K562 (cell line): ENCODE measurements around the gene CAPRIN1. TPM values are rescaled to one million over a fixed set of nuclear protein-coding genes. Genes with fewer than 3 reads are reported as not detected.

Experiments
- ATAC-seq: fragments of 200-7000 bp; cut with Tn5 transposase; 3 replicates; pipeline ENCODE4 v1.9.1; 2020; ENCODE audit warnings: moderate library complexity
- BruUV-seq: library from RNA; stranded (reverse); fragments of 400-500 nt; replicated peaks from 2 replicates; lab custom pipeline; 2021; lab: Mats Ljungman, UMichigan
- CTCF ChIA-PET: fragments of 300-600 bp; formaldehyde crosslinking; extraction: SDS; loops from one replicate; lab custom pipeline; 2021; ENCODE audit warnings: low intra/inter-chr PET ratio; lab: Yijun Ruan, JAX
- POLR2A ChIA-PET: fragments of 300-600, 350-650 bp; sonication (Branson Sonifier 250); formaldehyde crosslinking; extraction: SDS; loops from one replicate; lab custom pipeline; 2021; ENCODE audit warnings: antibody characterized with exemption, inconsistent platforms; lab: Yijun Ruan, JAX
- DNase-seq, 4 experiments: peaks; one replicate each; pipeline versions ENCODE4 v3.0.0 to v3.0.0-alpha.2; 2011 to 2018; ENCODE audit warnings: low spot score in 3 of 4, mixed read lengths in 3 of 4; ENCODE audit errors: extremely low read depth in 1 of 4
- FAIRE-seq: peaks from 2 replicates; lab custom pipeline; 2011; peaks lifted over from hg19 to GRCh38; lab: Jason Lieb, UNC
- H2AFZ ChIP-seq: 2 replicates; pipeline ENCODE4 v1.6.0; 2011; ENCODE audit warnings: low read depth, low read length, control low read depth, inconsistent platforms
- H3K27ac ChIP-seq: fragments of 200-600 bp; 3 replicates; pipeline ENCODE4 v1.8.0; 2011; ENCODE audit warnings: low read depth, mild to moderate bottlenecking, control low read depth, inconsistent platforms, low read length, moderate library complexity, mixed read lengths; ENCODE audit errors: extremely low read depth
- H3K27me3 ChIP-seq, 2 experiments: fragments of 300-600 bp in 1 of 2; 2 replicates in 1 of 2; 3 replicates in 1 of 2; pipeline versions ENCODE4 v1.6.0 to v1.8.0; 2011; ENCODE audit warnings: inconsistent platforms in 2 of 2, low read length in 2 of 2, mild to moderate bottlenecking in 1 of 2, mixed read lengths in 1 of 2, moderate library complexity in 1 of 2; ENCODE audit not compliant: control insufficient read depth in 2 of 2, insufficient read depth in 2 of 2
- H3K36me3 ChIP-seq: fragments of 300-600 bp; 3 replicates; pipeline ENCODE4 v1.8.0; 2011; ENCODE audit warnings: mild to moderate bottlenecking, low read length, inconsistent platforms; ENCODE audit not compliant: control insufficient read depth, insufficient read depth
- H3K4me1 ChIP-seq, 2 experiments: fragments of 200-600 bp in 1 of 2; replicated peaks in 1 of 2; 2 replicates in 1 of 2; 3 replicates in 1 of 2; pipeline versions ENCODE4 v1.5.1 to v1.8.0; 2011; ENCODE audit warnings: inconsistent platforms in 2 of 2, low read length in 2 of 2, mild to moderate bottlenecking in 1 of 2, mixed read lengths in 1 of 2, moderate library complexity in 1 of 2; ENCODE audit not compliant: control insufficient read depth in 2 of 2, insufficient read depth in 2 of 2
- H3K4me2 ChIP-seq: 2 replicates; pipeline ENCODE4 v1.6.1; 2011; ENCODE audit warnings: low read length, control low read depth, inconsistent platforms, mixed read lengths; ENCODE audit not compliant: insufficient read depth
- H3K4me3 ChIP-seq: fragments of 200-600 bp; sonication (generic), shearing (Covaris generic); 2 replicates; pipeline ENCODE4 v1.5.1; 2016; ENCODE audit warnings: control low read depth, inconsistent platforms
- H3K79me2 ChIP-seq: fragments of 200-600 bp; 3 replicates; pipeline ENCODE4 v1.8.0; 2011; ENCODE audit warnings: low read length, inconsistent platforms; ENCODE audit not compliant: control insufficient read depth, insufficient read depth
- H3K9ac ChIP-seq, 2 experiments: 2 replicates each; pipeline versions ENCODE4 v1.6.0 to v1.6.1; 2011; ENCODE audit warnings: low read depth in 2 of 2, low read length in 2 of 2, control low read depth in 1 of 2, inconsistent platforms in 1 of 2, mild to moderate bottlenecking in 1 of 2, mixed read lengths in 1 of 2; ENCODE audit not compliant: insufficient read depth in 1 of 2
- H3K9me1 ChIP-seq: one replicate; pipeline ENCODE4 v1.6.0; 2011; ENCODE audit warnings: inconsistent platforms, mild to moderate bottlenecking, low read length, moderate library complexity; ENCODE audit not compliant: control insufficient read depth, insufficient read depth
- H3K9me3 ChIP-seq: replicated peaks from 2 replicates; pipeline ENCODE4 v1.5.1; 2011; ENCODE audit warnings: low read depth, low read length, inconsistent platforms; ENCODE audit not compliant: control insufficient read depth, insufficient read depth
- H4K20me1 ChIP-seq: replicated peaks from 2 replicates; pipeline ENCODE4 v1.6.1; 2011; ENCODE audit warnings: low read length, inconsistent platforms, mixed read lengths; ENCODE audit not compliant: control insufficient read depth, insufficient read depth
- ARID1B ChIP-seq: fragments of 450-650 bp; IDR thresholded peaks from 2 replicates; pipeline ENCODE4 v1.6.1; 2016; ENCODE audit warnings: antibody characterized with exemption, mild to moderate bottlenecking, inconsistent platforms
- CCNT2 ChIP-seq: IDR thresholded peaks from 2 replicates; pipeline ENCODE4 v1.6.1; 2011; ENCODE audit warnings: borderline replicate concordance, low read depth, mild to moderate bottlenecking, moderate library complexity, mixed read lengths, low read length; ENCODE audit not compliant: insufficient read length; ENCODE audit errors: extremely low read depth
- CREB1 ChIP-seq, 2 experiments: sonication (generic) in 1 of 2; formaldehyde crosslinking in 1 of 2; IDR thresholded peaks; 2 replicates each; pipeline versions ENCODE4 v1.6.1 to v1.8.0; 2012 to 2022; ENCODE audit warnings: inconsistent platforms in 1 of 2, mild to moderate bottlenecking in 1 of 2, missing genetic modification reagents in 1 of 2, moderate library complexity in 1 of 2
- E2F3 ChIP-seq: fragments of 250-450 bp; sonication (Bioruptor Pico); IDR thresholded peaks from 2 replicates; pipeline ENCODE4 v1.4.0; 2020; ENCODE audit warnings: mild to moderate bottlenecking
- HDAC8 ChIP-seq: fragments of 450-650 bp; IDR thresholded peaks from 2 replicates; pipeline ENCODE4 v1.6.1; 2016; ENCODE audit warnings: mild to moderate bottlenecking, missing genetic modification characterization, moderate library complexity, missing compliant biosample characterization
- KDM1A ChIP-seq, 2 experiments: fragments of 450-650 bp; IDR thresholded peaks; 2 replicates each; pipeline ENCODE4 v1.6.1; 2016; ENCODE audit warnings: mild to moderate bottlenecking in 2 of 2
- KDM4B ChIP-seq, 2 experiments: fragments of 450-650 bp in 1 of 2; sonication (generic) in 1 of 2; IDR thresholded peaks; 2 replicates each; pipeline ENCODE4 v1.6.1; 2016 to 2017; ENCODE audit warnings: borderline replicate concordance in 2 of 2, antibody characterized with exemption in 1 of 2, low read depth in 1 of 2, mild to moderate bottlenecking in 1 of 2
- KLF16 ChIP-seq: IDR thresholded peaks from 2 replicates; pipeline ENCODE4 v1.6.1; 2016; ENCODE audit warnings: antibody characterized with exemption
- MLX ChIP-seq, 2 experiments: fragments of 450-650 bp in 1 of 2; sonication (generic) in 1 of 2; formaldehyde crosslinking; conservative IDR thresholded peaks; 2 replicates each; pipeline versions ENCODE4 v1.4.0 to v1.8.1; 2020 to 2022; ENCODE audit warnings: mild to moderate bottlenecking in 1 of 2, missing genetic modification reagents in 1 of 2
- MYNN ChIP-seq, 2 experiments: sonication (generic); formaldehyde crosslinking in 1 of 2; IDR thresholded peaks; 2 replicates each; pipeline versions ENCODE4 v1.5.0 to v1.6.1; 2016 to 2020; ENCODE audit warnings: antibody characterized with exemption in 1 of 2, missing genetic modification reagents in 1 of 2
- NCOR1 ChIP-seq: fragments of 450-650 bp; IDR thresholded peaks from 2 replicates; pipeline ENCODE4 v1.6.1; 2016; ENCODE audit warnings: mild to moderate bottlenecking, moderate library complexity
- POLR3G ChIP-seq: IDR thresholded peaks from 2 replicates; pipeline ENCODE4 v1.6.1; 2011; ENCODE audit not compliant: insufficient read length, insufficient replicate concordance; ENCODE audit errors: extremely low read depth
- RCOR1 ChIP-seq, 2 experiments: IDR thresholded peaks; 2 replicates each; pipeline ENCODE4 v1.6.1; 2012; ENCODE audit warnings: low read depth in 2 of 2, low read length in 2 of 2, borderline replicate concordance in 1 of 2, improper control_type of control experiment in 1 of 2
- SREBF2 ChIP-seq: sonication (generic); formaldehyde crosslinking; IDR thresholded peaks from 2 replicates; pipeline ENCODE4 v1.4.0; 2020; ENCODE audit warnings: mild to moderate bottlenecking, missing genetic modification reagents
- TAL1 ChIP-seq: fragments of 450-650 bp; IDR thresholded peaks from 2 replicates; pipeline ENCODE4 v1.6.1; 2016; ENCODE audit warnings: mild to moderate bottlenecking
- ZNF121 ChIP-seq: sonication (generic); formaldehyde crosslinking; conservative IDR thresholded peaks from 2 replicates; pipeline ENCODE4 v1.8.0; 2022; ENCODE audit warnings: missing genetic modification reagents
- ZNF217 ChIP-seq: sonication (generic); formaldehyde crosslinking; IDR thresholded peaks from 2 replicates; pipeline ENCODE4 v1.8.0; 2022; ENCODE audit warnings: mild to moderate bottlenecking, missing genetic modification reagents
- ZNF24 ChIP-seq: fragments of 450-650 bp; IDR thresholded peaks from 2 replicates; pipeline ENCODE4 v1.6.1; 2016
- ZSCAN32 ChIP-seq: fragments of 450-650 bp; formaldehyde crosslinking; IDR thresholded peaks from 2 replicates; pipeline ENCODE4 v1.4.0; 2020; ENCODE audit warnings: mild to moderate bottlenecking, moderate library complexity
- WGBS: fragments of 100-300 bp; shearing (Covaris generic); methylation state at CpG from one replicate; pipeline ENCODE4 v1.1.6; 2016; ENCODE audit warnings: low coverage, mixed read lengths; ENCODE audit not compliant: insufficient coverage; ENCODE audit errors: missing lambda C conversion rate; 5-methylcytosine and 5-hydroxymethylcytosine counted together
- in situ Hi-C: fragments of 300-500 bp; cut with MboI; formaldehyde crosslinking; loops from 4 replicates; pipeline ENCODE4 v1.15.0; 2018; ENCODE audit warnings: inconsistent platforms, mixed read lengths
- intact Hi-C: fragments of 100-400 bp; cut with micrococcal nuclease; formaldehyde crosslinking; loops from 2 replicates; pipeline ENCODE4 v1.14.2; 2022
- polyA plus RNA-seq, 8 experiments: library from polyadenylated mRNA; depleted of rRNA in 4 of 8; stranded (reverse) in 5 of 8; unstranded in 3 of 8; fragments of >200 nt; fragmentation: Nextera tagmentation in 2 of 8; fragmentation: Illumina TruSeq in 1 of 8; extraction: Ambion mirVana in 2 of 8; extraction: Trizol in 1 of 8; gene quantifications; 2 replicates each; pipeline versions ENCODE4 v1.2.1 to v1.2.3, GENCODE V29; 2011 to 2014; ENCODE audit warnings: inconsistent platforms in 1 of 8, missing spikeins in 1 of 8
- total RNA-seq, 7 experiments: library from RNA; depleted of rRNA in 6 of 7; stranded (reverse); fragments of >200 nt in 6 of 7; fragmentation: Illumina TruSeq in 2 of 7; extraction: Trizol in 2 of 7; gene quantifications; 2 replicates each; pipeline versions ENCODE4 v1.2.1 to v1.2.3, GENCODE V29; 2011 to 2021; ENCODE audit warnings: low replicate concordance in 1 of 7
- TF ChIP-seq, protein P1 (sequence below): fragments of 250-450 bp; sonication (Bioruptor Pico); IDR thresholded peaks from 2 replicates; pipeline ENCODE4 v1.6.1; 2021; ENCODE audit warnings: mild to moderate bottlenecking
- TF ChIP-seq, protein P2 (sequence below): fragments of 450-650 bp; IDR thresholded peaks from 2 replicates; pipeline ENCODE4 v1.6.1; 2016; ENCODE audit warnings: antibody characterized with exemption

The CAPRIN1 gene
- total and polyA plus RNA-seq, 9 of the 15 experiments (the other 6 are each of a cell fraction or from before 2014, with no cell fraction given): 49.6 to 271 (median 244) TPM

DNA sequence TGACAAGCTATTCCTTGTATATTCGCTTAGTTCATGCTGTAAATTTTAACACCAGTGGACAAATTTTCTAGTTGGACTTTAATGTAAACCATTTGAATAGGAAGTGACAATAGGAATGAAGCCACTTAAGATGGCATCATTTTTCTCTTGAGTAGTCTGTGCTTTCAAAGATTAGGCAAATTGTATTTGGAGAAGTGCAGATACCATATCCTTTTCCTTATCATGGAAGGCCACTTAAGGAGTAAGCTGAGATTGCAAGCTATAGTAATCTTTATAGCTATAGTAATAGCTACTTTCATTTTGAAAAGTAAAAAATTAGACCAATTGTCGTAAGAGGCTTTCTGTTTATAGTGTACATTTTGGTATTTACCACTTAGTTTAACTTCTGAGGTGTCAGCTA is 12.8 kb downstream of the CAPRIN1 start:
- Histone ChIP-seq H3K9me3 (no peaks in the 10 kb centered on the region), H3K36me3 (peaks cover 82% of the 10 kb centered on the region), H3K27ac (no peak overlapping the region), H4K20me1 (peaks cover 40% of the 10 kb centered on the region), H3K4me3 (no peak overlapping the region), H3K4me2 (no peak overlapping the region), H3K79me2 (peaks cover 99% of the 10 kb centered on the region), H3K9ac (no peak overlapping the region), H2AFZ (no peak overlapping the region), H3K27me3 (no peaks in the 10 kb centered on the region), H3K9me1 (no peaks in the 10 kb centered on the region), H3K4me1 (peaks cover 4 to 5% of the 10 kb centered on the region in 2 experiments; a peak in 4 of 5 replicates)
- DNase-seq: no peak
- in situ Hi-C loops (no loop called here), intact Hi-C loops (no loop called here)
- peak; percentile 15 for FAIRE-seq
- BruUV-seq: no TSS peak
- POLR2A ChIA-PET: interaction anchor here (0.5 to 6.5 kb wide), 6 partner anchors 8 to 21 kb away, joined by 3 to 41 read pairs (median 9); partner anchors contain the start of gene CAPRIN1
- no peak for ATAC-seq
- 62% methylated on average over 2 of the region's 2 CpGs for WGBS
- CTCF ChIA-PET: no interaction called here
- TF ChIP-seq KDM1A (IDR thresholded peaks at IDR 0.05) (peak; percentile 68 to 70; a peak in 3 of 4 replicates), SREBF2 (CRISPR knock-in tag) (no peak), TAL1 (peak; percentile 56), ARID1B (peak; percentile 55), ZNF121 (CRISPR knock-in tag) (no peak), CCNT2 (peak; percentile 29), KLF16 (0 out of 2 replicates have a peak, but pooled peaks have one; percentile 8), MLX (CRISPR knock-in tag; conservative IDR thresholded peaks at IDR 0.05) (no peak), ZNF24 (no peak), E2F3 (no peak), HDAC8 (tag) (no peak), MYNN (IDR thresholded peaks at IDR 0.05) (no peak), MYNN (CRISPR knock-in tag; IDR thresholded peaks at IDR 0.05) (no peak), RCOR1 (IDR thresholded peaks at IDR 0.05; ENCODE audit: borderline replicate concordance in 1 of 2, low read depth in 2 of 2, low read length in 2 of 2) (peak in 1 of 2 experiments; percentile 94; a peak in 2 of 4 replicates), POLR3G (no peak), ZNF217 (CRISPR knock-in tag) (no peak), NCOR1 (peak; percentile 41; the same call in 1 of the 2 replicates), CREB1 (IDR thresholded peaks at IDR 0.05) (no peak), CREB1 (CRISPR knock-in tag; IDR thresholded peaks at IDR 0.05) (no peak), ZSCAN32 (CRISPR knock-in tag) (no peak), KDM4B (IDR thresholded peaks at IDR 0.05; ENCODE audit: borderline replicate concordance in 2 of 2, low read depth in 1 of 2) (no peak)
- TF ChIP-seq, protein P1, sequence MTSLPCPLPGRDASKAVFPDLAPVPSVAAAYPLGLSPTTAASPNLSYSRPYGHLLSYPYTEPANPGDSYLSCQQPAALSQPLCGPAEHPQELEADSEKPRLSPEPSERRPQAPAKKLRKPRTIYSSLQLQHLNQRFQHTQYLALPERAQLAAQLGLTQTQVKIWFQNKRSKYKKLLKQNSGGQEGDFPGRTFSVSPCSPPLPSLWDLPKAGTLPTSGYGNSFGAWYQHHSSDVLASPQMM (CRISPR knock-in tag): no peak
- TF ChIP-seq, protein P2, sequence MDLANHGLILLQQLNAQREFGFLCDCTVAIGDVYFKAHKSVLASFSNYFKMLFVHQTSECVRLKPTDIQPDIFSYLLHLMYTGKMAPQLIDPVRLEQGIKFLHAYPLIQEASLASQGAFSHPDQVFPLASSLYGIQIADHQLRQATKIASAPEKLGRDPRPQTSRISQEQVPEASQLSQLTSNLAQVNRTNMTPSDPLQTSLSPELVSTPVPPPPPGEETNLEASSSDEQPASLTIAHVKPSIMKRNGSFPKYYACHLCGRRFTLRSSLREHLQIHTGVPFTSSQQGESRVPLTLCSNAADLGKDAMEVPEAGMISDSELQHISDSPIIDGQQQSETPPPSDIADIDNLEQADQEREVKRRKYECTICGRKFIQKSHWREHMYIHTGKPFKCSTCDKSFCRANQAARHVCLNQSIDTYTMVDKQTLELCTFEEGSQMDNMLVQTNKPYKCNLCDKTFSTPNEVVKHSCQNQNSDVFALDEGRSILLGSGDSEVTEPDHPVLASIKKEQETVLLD: no peak
